Brain pericyte (primary cell): ENCODE data around the gene C18orf32.
"Not testable (repeated sequence)": the region's sequence is repeated elsewhere in the genome, so short reads cannot be mapped to it uniquely, and the experiment has no call there.

ENCODE experiments used
- DNase-seq: peaks from one replicate; pipeline ENCODE4 v3.0.0-alpha.2; 2012; ENCODE audit warnings: low read depth, low spot score

The C18orf32 gene

DNA sequence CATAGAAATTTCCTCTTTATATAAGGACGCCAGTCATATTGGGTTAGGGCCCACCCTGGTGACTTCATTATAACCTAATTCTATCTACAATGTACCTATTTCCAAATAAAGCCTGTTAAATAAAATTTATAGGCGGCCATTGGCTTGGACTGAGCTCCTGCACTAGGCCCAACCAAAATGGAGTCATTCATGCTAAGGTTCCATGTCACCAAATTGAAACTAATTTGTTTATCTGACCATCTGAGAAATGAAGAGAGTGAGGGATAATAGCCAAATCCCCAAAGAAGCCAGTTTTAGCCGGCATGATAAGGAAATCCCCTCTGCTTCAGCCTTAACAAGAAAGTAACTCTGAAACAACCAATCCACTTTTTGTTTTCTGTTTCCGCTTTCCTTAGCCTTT, 19.4 kb downstream of the C18orf32 start:
- no peak for DNase-seq

DNA sequence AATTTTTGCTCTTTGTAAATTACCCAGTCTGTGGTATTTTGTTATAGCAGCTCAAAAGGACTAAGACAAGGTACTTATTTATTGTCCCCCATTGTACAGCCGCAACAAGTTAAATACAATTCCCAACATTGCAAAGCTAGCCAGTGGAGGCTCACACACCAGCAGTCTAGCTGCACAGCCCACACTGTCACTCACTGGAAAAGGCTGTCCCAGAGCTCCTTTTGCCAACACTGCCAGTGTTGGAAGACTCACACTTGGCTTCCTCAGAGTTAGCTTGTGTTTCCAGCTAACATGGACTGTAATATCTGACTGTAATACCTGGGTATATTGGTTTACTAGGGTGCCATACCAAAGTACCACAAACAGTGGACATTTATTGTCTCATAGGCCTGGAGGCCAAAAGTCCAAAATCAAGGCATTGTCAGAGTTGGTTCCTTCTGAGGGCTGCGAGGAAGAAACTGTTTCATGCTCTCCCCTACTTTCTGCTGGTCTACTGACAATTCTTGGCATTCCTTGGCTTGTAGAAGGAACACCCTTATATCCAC, 19.9 kb downstream of the C18orf32 start:
- no peak for DNase-seq

DNA sequence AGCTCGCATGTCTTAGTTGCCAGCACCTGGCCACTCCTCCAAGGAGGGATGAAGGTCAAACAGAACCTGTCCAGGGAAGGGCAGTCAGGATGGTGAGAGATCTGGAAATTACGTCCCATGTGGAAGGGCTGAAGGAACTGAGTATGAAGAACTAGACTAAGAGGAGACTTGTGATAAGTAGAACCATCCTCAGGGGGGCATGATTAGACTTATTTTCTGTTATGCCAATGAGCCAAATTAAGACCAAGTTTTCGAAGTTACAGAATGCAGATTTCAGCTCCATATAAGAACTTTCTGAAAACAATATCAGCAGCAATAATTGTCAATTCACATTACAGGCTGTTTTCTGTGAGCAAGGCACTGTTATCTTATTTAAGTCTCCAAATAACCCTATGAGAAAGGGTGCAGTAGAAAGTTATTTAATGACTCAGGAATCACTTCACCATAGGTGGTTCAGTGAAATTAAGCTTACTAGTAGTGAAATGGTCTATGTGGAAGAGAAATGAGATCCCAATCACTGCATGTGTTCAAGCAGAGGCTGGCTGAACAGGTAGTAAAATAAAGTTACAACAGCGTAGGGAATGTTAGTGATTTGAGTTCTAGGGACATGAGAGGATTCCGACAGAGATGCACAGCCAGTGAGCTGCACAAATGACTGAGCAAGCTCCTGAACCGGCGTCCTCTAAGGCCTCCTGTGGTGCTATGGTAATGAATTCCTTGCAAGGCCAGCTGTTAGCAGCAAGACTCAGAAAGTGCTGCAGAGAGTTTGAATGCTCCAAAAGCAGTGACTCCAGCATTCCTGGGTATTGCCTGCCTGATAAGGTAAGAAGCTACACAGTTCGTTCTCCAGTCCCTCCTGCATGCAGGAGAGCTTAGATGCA, 22.1 kb downstream of the C18orf32 start:
- no peak for DNase-seq

DNA sequence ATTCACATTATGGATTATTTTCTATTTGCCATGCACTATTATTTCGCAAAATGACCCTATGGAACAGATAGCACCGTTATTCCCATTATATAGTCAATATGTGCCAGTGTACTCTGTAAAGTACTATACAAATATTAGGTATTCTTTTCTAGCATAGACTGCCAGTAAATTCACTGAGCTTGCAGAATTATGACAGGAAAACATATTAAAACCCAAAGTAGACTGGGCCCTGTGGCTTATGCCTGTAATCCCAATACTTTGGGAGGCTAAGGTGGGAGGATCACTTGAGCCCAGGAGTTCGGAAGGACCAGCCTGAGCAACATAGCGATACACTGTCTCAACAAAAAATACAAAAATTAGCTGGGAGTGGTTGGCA, 25.4 kb downstream of the C18orf32 start:
- no peak for DNase-seq

DNA sequence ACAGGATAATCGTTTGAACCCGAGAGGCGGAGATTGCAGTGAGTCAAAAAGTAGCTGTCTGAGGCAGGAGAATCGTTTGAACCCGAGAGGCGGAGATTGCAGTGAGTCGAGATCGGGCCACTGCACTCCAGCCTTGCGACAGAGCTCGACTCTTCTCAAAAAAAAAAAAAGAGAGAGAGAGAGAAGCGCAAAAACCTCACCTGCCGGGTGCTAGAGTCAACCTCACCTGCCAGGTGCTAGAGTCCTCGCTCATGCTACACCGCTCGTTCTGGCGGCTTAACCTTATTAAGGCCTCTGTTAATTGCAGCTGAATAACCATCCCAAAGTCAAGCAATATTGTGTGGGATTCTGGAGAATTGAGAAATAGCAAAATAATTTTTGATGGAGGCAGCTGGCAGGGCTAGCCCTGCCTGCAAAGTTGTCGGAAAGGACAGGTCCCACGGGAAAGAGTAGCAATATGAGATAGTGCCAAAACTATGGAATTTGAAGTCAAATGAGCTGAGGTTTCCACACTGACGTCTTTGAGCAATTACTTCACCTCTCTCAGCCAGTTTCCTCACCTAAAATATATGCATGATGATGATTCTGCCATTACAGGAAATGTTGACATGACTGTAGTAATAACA, 25.9 kb downstream of the C18orf32 start:
- no peak for DNase-seq

DNA sequence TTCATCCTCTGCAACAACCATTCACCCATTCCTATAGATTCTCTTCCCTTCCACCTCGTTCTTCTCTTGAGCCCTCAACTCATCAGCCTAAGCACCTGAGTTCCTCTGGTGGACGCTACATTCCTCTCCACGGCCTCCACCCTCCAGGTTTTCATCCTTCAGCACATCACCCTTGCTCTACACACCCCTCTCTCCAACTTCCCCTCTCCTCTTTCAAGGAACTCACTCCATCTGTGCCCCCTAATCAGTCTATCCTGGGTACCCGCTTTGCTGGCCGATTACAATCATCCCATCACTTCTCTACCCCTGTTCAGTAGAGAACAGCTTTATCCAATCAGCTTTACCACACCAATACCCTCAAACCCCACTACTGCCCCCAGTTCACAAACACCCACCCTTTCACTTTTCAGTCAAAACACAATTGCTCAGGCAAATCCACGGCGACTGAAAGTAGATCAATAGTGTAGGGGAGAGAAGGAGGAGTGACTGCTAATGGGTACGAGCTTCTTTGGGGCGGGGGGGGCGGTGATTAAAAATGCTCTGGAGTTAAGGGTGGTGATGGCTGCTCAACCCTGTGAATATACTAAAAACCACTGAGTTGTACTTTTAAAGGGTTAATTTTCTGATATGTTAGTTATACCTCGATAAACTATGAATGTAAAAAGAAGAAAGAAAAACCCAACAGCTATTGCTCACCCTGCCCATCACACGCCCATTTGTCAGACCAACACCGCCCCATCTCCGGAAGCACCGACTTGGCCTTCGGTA, 27.4 kb downstream of the C18orf32 start:
- no peak for DNase-seq

DNA sequence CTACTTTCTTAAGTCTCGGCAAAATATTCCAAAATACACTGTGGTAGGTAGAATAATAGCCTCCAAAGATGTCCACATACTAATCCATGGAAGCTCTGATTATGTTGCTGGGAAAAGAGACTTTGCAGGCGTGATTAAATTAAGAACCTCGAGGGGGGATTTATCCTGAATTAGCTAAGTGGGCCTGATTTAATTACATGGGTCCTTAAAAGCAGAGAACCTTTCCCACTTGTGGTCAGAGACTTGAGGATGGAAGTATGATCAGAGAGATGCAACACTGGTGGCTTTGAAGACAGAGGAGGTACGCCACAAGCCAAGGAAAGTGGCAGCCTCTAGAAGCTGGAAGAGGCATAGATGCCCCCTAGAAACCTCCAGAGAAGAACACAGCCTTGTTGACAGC, 29.4 kb downstream of the C18orf32 start:
- DNase-seq: no peak

DNA sequence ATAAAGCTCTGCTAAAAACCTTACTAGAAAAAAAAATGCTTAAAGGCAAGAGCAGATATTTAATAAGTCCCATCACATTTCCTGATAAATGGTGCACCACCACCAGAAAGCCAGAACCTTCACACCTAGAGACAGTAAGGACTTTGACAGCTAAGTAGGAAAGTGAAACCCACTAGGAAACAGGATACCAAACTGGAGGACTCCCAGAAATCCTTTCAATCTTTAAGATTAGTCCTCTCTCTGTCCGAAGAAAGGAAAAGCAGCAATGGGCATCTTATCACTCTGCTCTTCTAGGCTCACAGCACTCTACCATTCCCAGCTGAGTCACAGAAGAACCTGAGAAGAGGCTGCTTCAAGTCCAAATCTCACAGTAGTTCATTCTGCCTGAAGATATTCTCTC, 30.2 kb downstream of the C18orf32 start:
- DNase-seq: no peak

DNA sequence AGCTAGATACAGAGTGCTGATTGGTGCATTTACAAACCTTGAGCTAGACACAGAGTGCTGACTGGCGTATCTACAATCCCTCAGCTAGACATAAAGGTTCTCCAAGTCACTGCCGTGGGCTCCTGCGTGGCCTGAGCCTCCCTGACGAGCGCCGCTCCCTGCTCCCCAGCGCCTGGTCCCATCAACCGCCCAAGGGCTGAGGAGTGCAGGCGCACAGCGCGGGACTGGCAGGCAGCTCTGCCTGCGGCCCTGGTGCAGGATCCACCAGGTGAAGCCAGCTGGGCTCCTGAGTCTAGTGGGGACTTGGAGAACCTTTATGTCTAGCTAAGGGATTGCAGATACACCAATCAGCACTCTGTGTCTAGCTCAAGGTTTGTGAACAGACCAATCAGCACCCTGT, 34.5 kb downstream of the C18orf32 start:
- not testable (repeated sequence) for DNase-seq

DNA sequence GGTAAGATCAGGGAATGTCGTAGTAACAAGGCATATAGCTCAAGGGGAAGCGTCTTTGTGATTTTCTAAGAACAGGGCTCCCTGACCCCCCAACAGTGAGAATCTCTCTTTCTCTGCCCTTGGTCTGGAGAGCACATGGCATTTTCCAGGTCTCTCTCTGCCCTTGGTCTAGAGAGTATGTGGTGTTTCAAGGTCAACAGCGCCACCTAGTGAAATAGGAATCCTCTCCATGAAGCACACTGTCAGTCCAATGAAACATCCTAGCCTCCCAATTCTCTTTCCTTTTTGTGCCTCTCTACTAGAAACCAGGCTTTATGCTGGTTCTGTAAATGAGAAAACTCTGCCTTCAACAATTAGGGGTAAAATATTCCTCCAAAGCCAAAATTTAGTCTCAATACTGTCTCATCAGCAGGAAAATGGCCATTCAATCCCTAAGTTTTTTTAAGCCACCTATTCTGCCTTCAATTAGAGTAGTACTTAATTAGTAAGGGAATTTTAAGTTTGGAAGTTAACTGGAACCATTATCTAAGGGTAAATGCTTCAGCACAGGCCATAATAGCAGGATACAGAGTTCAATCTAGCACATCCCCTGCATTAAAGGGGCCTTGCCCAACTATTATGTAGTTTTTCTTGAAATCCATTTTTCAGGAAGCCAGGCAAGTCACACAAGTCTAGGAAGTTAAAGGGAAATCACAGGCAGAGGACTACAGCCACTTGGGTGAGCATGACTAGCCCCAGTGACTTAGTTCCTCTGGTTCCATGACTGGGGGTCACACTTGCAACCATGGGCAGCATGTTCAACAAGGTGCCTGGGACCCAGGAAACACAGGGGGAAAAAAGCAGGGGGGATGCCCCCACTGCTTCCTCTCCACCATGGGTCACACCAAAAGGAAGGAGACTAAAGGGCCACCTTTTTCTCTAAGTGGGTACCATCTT, 39.0 kb downstream of the C18orf32 start:
- DNase-seq: no peak

DNA sequence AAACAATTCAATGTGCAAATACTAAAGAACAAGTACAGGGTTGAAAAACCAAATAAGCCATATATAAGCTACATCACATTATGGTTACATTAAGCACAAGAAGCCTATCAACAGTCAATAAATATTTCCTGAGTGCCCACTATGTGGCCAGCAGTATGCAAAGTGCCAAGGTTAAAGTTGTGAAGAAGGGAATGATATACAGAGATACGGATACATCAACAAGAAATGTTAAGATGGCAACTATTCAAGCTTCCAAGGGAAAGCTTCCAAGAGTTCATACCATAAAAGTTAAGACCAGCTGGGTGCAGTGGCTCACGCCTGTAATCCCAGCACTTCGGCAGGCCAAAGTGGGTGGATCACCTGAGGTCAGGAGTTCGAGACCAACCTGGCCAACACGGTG, 40.6 kb downstream of the C18orf32 start:
- no peak for DNase-seq

DNA sequence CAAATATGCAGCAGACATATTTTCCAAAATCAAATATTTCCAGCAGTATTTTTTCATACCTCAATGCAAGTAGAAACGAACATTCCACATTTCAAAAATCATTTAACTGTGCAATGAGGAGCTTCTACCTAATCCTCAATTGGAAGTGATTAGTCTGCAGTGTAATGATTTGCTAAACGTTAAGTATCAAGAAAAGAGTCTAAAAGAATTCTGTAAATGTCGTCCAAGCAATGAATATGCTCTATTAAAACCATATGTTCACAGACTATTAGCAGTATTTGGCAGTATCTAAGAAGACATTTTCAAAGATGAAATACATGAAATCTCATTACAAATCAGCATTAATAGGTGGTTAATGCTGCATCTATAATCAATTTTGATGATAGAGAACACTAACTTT, 42.5 kb downstream of the C18orf32 start:
- no peak for DNase-seq

DNA sequence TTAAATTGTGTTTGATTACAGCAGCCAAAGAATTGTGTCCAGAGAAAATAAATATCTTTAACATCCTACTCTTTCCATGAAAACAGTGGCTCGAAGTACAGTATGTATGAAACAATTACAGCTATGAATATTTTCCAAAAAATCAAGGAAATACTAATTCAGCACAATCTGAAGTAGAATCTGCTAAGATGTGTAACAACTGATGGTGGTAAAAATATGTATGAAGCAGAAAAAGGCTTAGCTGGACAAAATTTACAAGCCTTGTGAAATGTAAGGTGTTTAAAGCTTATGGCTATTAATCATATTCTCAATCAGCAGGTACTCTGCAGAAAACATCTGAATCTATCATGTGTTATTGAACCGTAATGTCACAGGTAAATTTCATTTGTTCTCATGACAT, 43.2 kb downstream of the C18orf32 start:
- no peak for DNase-seq

DNA sequence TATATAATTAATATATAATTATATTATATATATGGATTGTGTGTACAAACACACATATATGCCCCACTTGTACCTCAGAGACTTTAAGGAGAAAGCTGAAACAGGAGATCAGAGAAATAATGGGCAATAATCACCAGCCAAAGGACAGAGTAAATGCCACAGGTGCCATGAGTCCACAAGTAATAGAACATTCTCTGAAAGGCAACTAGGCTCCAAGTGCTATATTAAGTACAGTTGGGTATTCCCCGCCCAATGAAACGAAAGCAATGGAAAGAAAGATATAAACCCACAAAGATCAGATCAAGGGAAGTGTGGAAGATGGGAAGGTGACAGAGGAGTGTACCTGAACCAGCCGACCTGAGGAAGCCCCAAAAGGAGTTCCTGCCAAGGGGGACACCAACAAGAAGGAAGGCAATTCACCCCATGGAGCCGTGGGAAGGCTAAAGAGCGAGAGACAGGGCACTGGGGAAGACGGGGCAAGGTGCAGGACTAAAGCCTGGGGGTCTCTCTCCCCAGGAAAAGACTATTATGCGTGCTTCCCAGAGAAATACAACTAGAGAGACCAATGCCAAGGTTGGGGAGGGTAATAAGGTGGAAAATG, 45.6 kb downstream of the C18orf32 start:
- DNase-seq: no peak

DNA sequence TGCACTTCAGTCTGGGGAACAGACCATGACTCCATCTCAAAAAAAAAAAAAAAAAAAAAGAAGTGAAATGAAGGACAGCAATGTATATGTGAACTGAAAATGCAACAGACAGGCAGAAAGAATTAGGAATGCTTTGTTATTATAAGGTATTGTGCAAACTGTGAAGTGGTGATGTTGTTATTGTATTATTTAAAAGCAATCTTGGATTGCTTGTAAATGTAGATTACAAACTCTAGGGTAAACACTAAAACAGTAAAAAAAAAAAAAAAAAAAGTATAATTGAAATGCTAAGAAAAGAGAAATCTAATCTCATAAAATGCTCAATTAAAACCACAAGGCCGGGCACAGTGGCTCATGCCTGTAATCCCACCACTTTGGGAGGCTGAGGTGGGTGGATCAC, 51.9 kb downstream of the C18orf32 start:
- DNase-seq: no peak

DNA sequence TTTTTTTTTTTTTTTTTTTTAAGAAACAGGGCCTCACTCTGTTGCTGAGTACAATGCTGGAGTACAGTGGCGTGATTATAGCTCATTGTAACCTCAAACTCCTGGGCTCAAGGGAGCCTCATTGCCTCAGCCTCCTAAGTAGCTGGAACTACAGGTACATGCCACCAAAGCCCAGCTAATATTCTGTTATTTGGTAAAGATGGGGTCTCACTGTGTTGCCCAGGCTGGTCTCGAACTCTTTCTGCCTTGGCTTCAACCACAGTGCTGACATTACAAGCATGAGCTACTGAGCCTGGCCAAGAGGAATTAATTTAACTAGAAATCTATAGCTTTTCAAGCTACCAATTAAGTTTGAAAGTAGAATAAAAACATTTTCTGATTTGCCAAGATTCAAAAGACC, 54.4 kb downstream of the C18orf32 start:
- DNase-seq: no peak

DNA sequence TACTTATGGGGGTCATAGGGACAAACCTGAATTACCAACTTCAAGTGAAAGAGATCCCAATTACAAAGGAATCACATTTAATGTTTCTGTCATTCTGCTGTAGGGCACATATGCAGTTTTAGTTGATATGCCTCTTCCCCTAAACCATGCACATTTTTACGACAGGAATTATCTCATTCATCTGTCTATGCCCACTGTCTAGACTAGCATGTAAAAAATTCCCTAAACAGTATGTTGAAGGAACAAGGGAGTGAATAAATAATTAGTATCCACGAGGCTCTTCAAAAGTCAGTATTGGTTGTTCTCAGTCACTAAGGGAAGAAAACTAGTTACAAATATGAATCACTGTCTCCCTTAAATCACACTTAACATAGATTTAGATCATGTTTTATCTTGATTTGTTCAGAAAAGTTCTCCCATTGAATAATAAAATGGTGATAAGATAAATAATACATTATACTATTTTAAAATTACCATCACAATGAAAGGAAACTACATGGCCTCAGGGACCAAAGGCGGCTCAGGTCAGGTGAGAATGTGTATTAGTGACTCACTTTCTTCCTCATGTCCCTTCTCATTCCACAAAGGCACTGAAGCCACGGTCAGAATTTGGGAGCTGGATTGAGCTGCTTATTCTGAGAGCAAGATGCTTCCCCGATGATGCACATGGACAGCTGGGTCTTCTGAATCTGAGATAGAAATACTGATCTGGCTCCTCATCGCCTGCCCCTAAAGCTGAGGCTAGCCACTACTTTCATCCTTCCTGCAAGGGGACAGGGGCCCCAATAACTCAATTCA, 55.7 kb downstream of the C18orf32 start:
- no peak for DNase-seq
